Activated T-cell treated with anti-CD3 and anti-CD28 coated beads, Interleukin-2, amount 50 U/mL, for 48 hours (primary cell): ENCODE data around the gene PRPF38B.
"Not testable (repeated sequence)": the region's sequence is repeated elsewhere in the genome, so short reads cannot be mapped to it uniquely, and the experiment has no call there.

Source experiments
- DNase-seq, 2 experiments: peaks; one replicate each; pipeline ENCODE4 v3.0.0-alpha.2; 2020

PRPF38B gene

GRCh38 chr1:108691942-108692723 is at the start of gene PRPF38B:
TSS of gene PRPF38B (plus strand) at chr1:108692310. CDS start at chr1:108692592, 282 bp downstream.
- peak; percentile 93 to 95 for DNase-seq

GRCh38 chr1:108643492-108644335 is 48.4 kb upstream of the PRPF38B start:
- no peak for DNase-seq

- peak; percentile 53 to 60 for DNase-seq
These were observed 47.1 kb upstream of the PRPF38B start for GRCh38 chr1:108644984-108645383.

- peak in 1 of 2 experiments; percentile 37 for DNase-seq
These were observed 46.4 kb upstream of the PRPF38B start for GRCh38 chr1:108645564-108646184.

GRCh38 chr1:108646265-108646647 is 45.9 kb upstream of the PRPF38B start:
- no peak for DNase-seq

- peak; percentile 73 to 75 for DNase-seq
These were observed 45.4 kb upstream of the PRPF38B start for GRCh38 chr1:108646648-108647269.

- no peak for DNase-seq
These were observed 38.5 kb upstream of the PRPF38B start for GRCh38 chr1:108653431-108654105.

- no peak for DNase-seq
These were observed 34.6 kb upstream of the PRPF38B start for GRCh38 chr1:108657356-108658080.

GRCh38 chr1:108661030-108661609 is 31.0 kb upstream of the PRPF38B start, which contains the start of gene HENMT1:
TSS of gene HENMT1 (minus strand) at chr1:108661093. CDS start at chr1:108659884, 1,209 bp downstream.
- DNase-seq = peak; percentile 82 to 88

- no peak for DNase-seq
These were observed 29.0 kb upstream of the PRPF38B start for GRCh38 chr1:108663074-108663473.

- no peak for DNase-seq
These were observed 27.6 kb upstream of the PRPF38B start for GRCh38 chr1:108664481-108664880.

GRCh38 chr1:108665067-108665466 is 27.0 kb upstream of the PRPF38B start:
- DNase-seq = no peak

GRCh38 chr1:108665771-108666170 is 26.3 kb upstream of the PRPF38B start:
- no peak for DNase-seq

GRCh38 chr1:108667422-108667821 is 24.7 kb upstream of the PRPF38B start:
- not testable (repeated sequence) for DNase-seq

GRCh38 chr1:108668777-108669176 is 23.3 kb upstream of the PRPF38B start:
- no peak for DNase-seq

- no peak for DNase-seq
These were observed 22.4 kb upstream of the PRPF38B start for GRCh38 chr1:108669679-108670078.

GRCh38 chr1:108670131-108670773 is 21.9 kb upstream of the PRPF38B start:
- no peak for DNase-seq

GRCh38 chr1:108671143-108671542 is 21.0 kb upstream of the PRPF38B start:
- no peak for DNase-seq

- DNase-seq = no peak
These were observed 13.4 kb upstream of the PRPF38B start for GRCh38 chr1:108678706-108679105.

GRCh38 chr1:108679586-108680213 is 12.4 kb upstream of the PRPF38B start:
- DNase-seq = no peak
